Measurements from ENCODE around the gene OR14J1. TPM values are rescaled to one million over a fixed set of nuclear protein-coding genes. Genes with fewer than 3 reads are reported as not detected.

OR14J1 gene
- polyA plus RNA-seq, 3 donors = not detected

- H3K36me3 ChIP-seq (replicated peaks in 1 of 2; ENCODE audit: control insufficient read depth in 1 of 2, insufficient read depth in 2 of 2, low read length in 2 of 2) = no peaks in the 10 kb centered on the region
- no peak overlapping the region for H3K27ac Mint-ChIP-seq
- H3K4me3 Mint-ChIP-seq = no peak overlapping the region
- H3K9me3 ChIP-seq (replicated peaks in 1 of 2; ENCODE audit: control insufficient read depth in 1 of 2, insufficient read depth in 1 of 2, low read length in 2 of 2) = no peaks in the 10 kb centered on the region
- H3K79me2 ChIP-seq (ENCODE audit: insufficient read depth, low read length) = no peaks in the 10 kb centered on the region
- H3K9me3 Mint-ChIP-seq = peaks cover 0 to 4% (median 2%) of the 10 kb centered on the region in 7 donors
- no peak overlapping the region for H3K9ac ChIP-seq (ENCODE audit: insufficient read depth, low read length, poor library complexity, severe bottlenecking)
- no peak for DNase-seq
- intact Hi-C loops (cut with micrococcal nuclease) = no loop called here
- no peak overlapping the region for H3K27ac ChIP-seq (ENCODE audit: low read depth in 1 of 2, low read length in 2 of 2)
- no peak overlapping the region for H2AFZ ChIP-seq (ENCODE audit: insufficient read depth, low read depth, low read length, poor library complexity, severe bottlenecking)
- no peaks in the 10 kb centered on the region for H3K4me1 ChIP-seq (ENCODE audit: control insufficient read depth in 1 of 2, insufficient read depth in 2 of 2, low read length in 2 of 2)
- H3K27me3 Mint-ChIP-seq (ENCODE audit: low read depth in 3 of 3) = peaks cover 2% of the 10 kb centered on the region in 3 donors
- H4K20me1 ChIP-seq (ENCODE audit: insufficient read depth, low read length) = no peaks in the 10 kb centered on the region
- no peaks in the 10 kb centered on the region for H3K4me1 Mint-ChIP-seq
- no peak for TF ChIP-seq CTCF (IDR thresholded peaks at IDR 0.05)
- no peaks in the 10 kb centered on the region for H3K27me3 ChIP-seq (ENCODE audit: control insufficient read depth in 2 of 2, insufficient read depth in 2 of 2, low read length in 2 of 2)
- no peak overlapping the region for H3K4me3 ChIP-seq (replicated peaks in 1 of 3; ENCODE audit: low read depth in 2 of 3, low read length in 3 of 3)
- no peak overlapping the region for H3K4me2 ChIP-seq (replicated peaks; ENCODE audit: extremely low read depth, low read length, poor library complexity, severe bottlenecking)
- no peaks in the 10 kb centered on the region for H3K36me3 Mint-ChIP-seq
Observed at GRCh38 chr6:29354980-29355379, 53.5 kb downstream of the OR14J1 start.

- intact Hi-C loops (cut with micrococcal nuclease) = no loop called here
- DNase-seq = no peak
- no peaks in the 10 kb centered on the region for H3K4me1 Mint-ChIP-seq
- TF ChIP-seq CTCF (IDR thresholded peaks at IDR 0.05) = no peak
- no peak overlapping the region for H3K4me3 ChIP-seq (replicated peaks in 1 of 3; ENCODE audit: low read depth in 2 of 3, low read length in 3 of 3)
- H3K4me3 Mint-ChIP-seq = no peak overlapping the region
- no peaks in the 10 kb centered on the region for H3K36me3 Mint-ChIP-seq
- no CpG with 5 or more reads among the region's 1 CpG for WGBS (ENCODE audit: insufficient coverage)
- H3K79me2 ChIP-seq (ENCODE audit: insufficient read depth, low read length) = no peaks in the 10 kb centered on the region
- H4K20me1 ChIP-seq (ENCODE audit: insufficient read depth, low read length) = no peaks in the 10 kb centered on the region
- no peaks in the 10 kb centered on the region for H3K9me3 ChIP-seq (replicated peaks in 1 of 2; ENCODE audit: control insufficient read depth in 1 of 2, insufficient read depth in 1 of 2, low read length in 2 of 2)
- H3K36me3 ChIP-seq (replicated peaks in 1 of 2; ENCODE audit: control insufficient read depth in 1 of 2, insufficient read depth in 2 of 2, low read length in 2 of 2) = no peaks in the 10 kb centered on the region
- peaks cover 0 to 4% (median 2%) of the 10 kb centered on the region in 7 donors for H3K9me3 Mint-ChIP-seq
- H2AFZ ChIP-seq (ENCODE audit: insufficient read depth, low read depth, low read length, poor library complexity, severe bottlenecking) = no peak overlapping the region
- peaks cover 2 to 3% (median 2%) of the 10 kb centered on the region in 3 donors for H3K27me3 Mint-ChIP-seq (ENCODE audit: low read depth in 3 of 3)
- no peak overlapping the region for H3K27ac ChIP-seq (ENCODE audit: low read depth in 1 of 2, low read length in 2 of 2)
- no peaks in the 10 kb centered on the region for H3K27me3 ChIP-seq (ENCODE audit: control insufficient read depth in 2 of 2, insufficient read depth in 2 of 2, low read length in 2 of 2)
- H3K4me2 ChIP-seq (replicated peaks; ENCODE audit: extremely low read depth, low read length, poor library complexity, severe bottlenecking) = no peak overlapping the region
- no peaks in the 10 kb centered on the region for H3K4me1 ChIP-seq (ENCODE audit: control insufficient read depth in 1 of 2, insufficient read depth in 2 of 2, low read length in 2 of 2)
- no peak overlapping the region for H3K27ac Mint-ChIP-seq
- H3K9ac ChIP-seq (ENCODE audit: insufficient read depth, low read length, poor library complexity, severe bottlenecking) = no peak overlapping the region
Observed at GRCh38 chr6:29355603-29356002, 54.1 kb downstream of the OR14J1 start.

Other genes with a start within 250 kb of the OR14J1 start
- not detected for gene OR2B3, start 214.4 kb upstream of the OR14J1 start, polyA plus RNA-seq
- gene OR2J1, start 202.2 kb upstream of the OR14J1 start, polyA plus RNA-seq = not detected
- gene OR2J3, start 193.6 kb upstream of the OR14J1 start, polyA plus RNA-seq = not detected
- gene OR2J2, start 130.8 kb upstream of the OR14J1 start, polyA plus RNA-seq = not detected
- gene OR5V1, start 67.2 kb downstream of the OR14J1 start, polyA plus RNA-seq = not detected
- gene OR12D3, start 73.6 kb downstream of the OR14J1 start, polyA plus RNA-seq = not detected
- not detected for gene OR12D2, start 93.9 kb downstream of the OR14J1 start, polyA plus RNA-seq
- not detected for gene OR12D1, start 113.2 kb downstream of the OR14J1 start, polyA plus RNA-seq
- gene OR10C1, start 137.6 kb downstream of the OR14J1 start, polyA plus RNA-seq = not detected
- gene OR11A1, start 155.4 kb downstream of the OR14J1 start, polyA plus RNA-seq = not detected
- gene OR2H1, start 155.5 kb downstream of the OR14J1 start, polyA plus RNA-seq = not detected
- gene MAS1L, start 186.3 kb downstream of the OR14J1 start, polyA plus RNA-seq = not detected